GM21528 (cell line): ENCODE measurements around the gene MTMR3.

ENCODE experiments used
- ATAC-seq: cut with Tn5 transposase; IDR thresholded peaks from one replicate; pipeline ENCODE4 v1.9.1; 2021; ENCODE audit warnings: mild to moderate bottlenecking, moderate library complexity; ENCODE audit not compliant: unreplicated experiment, low FRiP score

The MTMR3 gene

GRCh38 chr22:30078320-30079311 is 195.6 kb downstream of the MTMR3 start:
- ATAC-seq: no peak

- ATAC-seq: no peak
These were observed 197.1 kb downstream of the MTMR3 start, which contains the start of gene HORMAD2 for GRCh38 chr22:30079952-30080533. Gene HORMAD2, plus strand, starts transcription at chr22:30080464. Its CDS starts 13,489 bp downstream, at chr22:30093953.
